Measurements from ENCODE around the gene PFN3.
"Not testable (repeated sequence)": the region's sequence is repeated elsewhere in the genome, so short reads cannot be mapped to it uniquely, and the experiment has no call there.

Gene PFN3

GRCh38 chr5:177378884-177379883 is 21.3 kb downstream of the PFN3 start:
- TF ChIP-seq CTCF (IDR thresholded peaks at IDR 0.05; ENCODE audit: extremely low read depth, missing control alignments) = no peak
- peak; percentile 63 for DNase-seq (ENCODE audit: low spot score)

- no peak for DNase-seq (ENCODE audit: low spot score)
- TF ChIP-seq CTCF (IDR thresholded peaks at IDR 0.05; ENCODE audit: extremely low read depth, missing control alignments) = no peak
Measured at GRCh38 chr5:177377851-177378776, 22.3 kb downstream of the PFN3 start.

GRCh38 chr5:177376107-177376506 is 24.4 kb downstream of the PFN3 start:
- no peak for DNase-seq (ENCODE audit: low spot score)
- TF ChIP-seq CTCF (IDR thresholded peaks at IDR 0.05; ENCODE audit: extremely low read depth, missing control alignments) = no peak

GRCh38 chr5:177375516-177375915 is 24.9 kb downstream of the PFN3 start:
- DNase-seq (ENCODE audit: low spot score) = not testable (repeated sequence)

GRCh38 chr5:177374211-177374610 is 26.2 kb downstream of the PFN3 start:
- DNase-seq (ENCODE audit: low spot score) = no peak
- TF ChIP-seq CTCF (IDR thresholded peaks at IDR 0.05; ENCODE audit: extremely low read depth, missing control alignments) = no peak

- no peak for TF ChIP-seq CTCF (IDR thresholded peaks at IDR 0.05; ENCODE audit: extremely low read depth, missing control alignments)
- no peak for DNase-seq (ENCODE audit: low spot score)
Measured at GRCh38 chr5:177373806-177374205, 26.7 kb downstream of the PFN3 start.

- TF ChIP-seq CTCF (IDR thresholded peaks at IDR 0.05; ENCODE audit: extremely low read depth, missing control alignments) = no peak
- DNase-seq (ENCODE audit: low spot score) = no peak
Measured at GRCh38 chr5:177372910-177373309, 27.6 kb downstream of the PFN3 start.
